Activated CD4-positive, alpha-beta T cell treated with anti-CD3 and anti-CD28 coated beads for 36 hours (primary cell): ENCODE results near the gene ADAMTS2. TPM values are rescaled to one million over a fixed set of nuclear protein-coding genes. Genes with fewer than 3 reads are reported as not detected.
A peak's percentile ranks its signal among the peaks of the same experiment; 100 is the strongest.

Experiments
- ATAC-seq: fragments of 200-7000 bp; cut with Tn5 transposase; one replicate; pipeline ENCODE4 v1.10.0; 2021; ENCODE audit warnings: mild to moderate bottlenecking, moderate library complexity
- CTCF ChIA-PET: fragments of 350-600 bp; sonication (Branson Sonifier 250); formaldehyde crosslinking; loops from one replicate; lab custom pipeline; 2021; ENCODE audit warnings: antibody characterized with exemption; lab: Charles Lee
- POLR2A ChIA-PET: fragments of 350-600 bp; sonication (Branson Sonifier 250); formaldehyde crosslinking; loops from one replicate; lab custom pipeline; 2021; ENCODE audit warnings: antibody characterized with exemption, inconsistent platforms; lab: Charles Lee
- DNase-seq: peaks from one replicate; pipeline ENCODE4 v3.0.0-alpha.2; 2020
- H3K27ac Mint-ChIP-seq: one replicate; pipeline ENCODE4 v1.8.0; 2021; ENCODE audit warnings: mixed read lengths
- H3K27me3 Mint-ChIP-seq: one replicate; pipeline ENCODE4 v1.8.0; 2021; ENCODE audit warnings: mixed read lengths
- H3K36me3 Mint-ChIP-seq: one replicate; pipeline ENCODE4 v1.8.0; 2021; ENCODE audit warnings: low read depth, mixed read lengths
- H3K4me1 Mint-ChIP-seq: one replicate; pipeline ENCODE4 v1.8.0; 2021; ENCODE audit warnings: mixed read lengths
- H3K4me3 Mint-ChIP-seq: one replicate; pipeline ENCODE4 v1.8.0; 2021; ENCODE audit warnings: mild to moderate bottlenecking, moderate library complexity, mixed read lengths
- H3K9me3 Mint-ChIP-seq: one replicate; pipeline ENCODE4 v1.8.0; 2021; ENCODE audit warnings: low read depth, mixed read lengths
- intact Hi-C, 2 experiments: fragments of 100-400 bp; cut with DNase I in 1 of 2; cut with micrococcal nuclease in 1 of 2; formaldehyde crosslinking; loops; one replicate each; pipeline versions ENCODE4 v1.14.2 to v1.15.1; 2022 to 2024; cut with DNase I, micrococcal nuclease
- total RNA-seq, 2 experiments: library from RNA; stranded (reverse); gene quantifications; one replicate each; pipeline ENCODE4 v1.2.3, GENCODE V29; 2021

Gene ADAMTS2
- total RNA-seq, 2 experiments from 2014 or later: not detected

- intact Hi-C loops: no loop called here
- ATAC-seq (no peak), DNase-seq (no peak)
- CTCF ChIA-PET: no interaction called here
- Mint-ChIP-seq H3K4me3 (no peak overlapping the region), H3K4me1 (no peaks in the 10 kb centered on the region), H3K27me3 (no peaks in the 10 kb centered on the region), H3K36me3 (no peaks in the 10 kb centered on the region), H3K27ac (no peak overlapping the region), H3K9me3 (no peaks in the 10 kb centered on the region)
- POLR2A ChIA-PET: no interaction called here
Observed at GRCh38 chr5:179263391-179264052, 81.7 kb downstream of the ADAMTS2 start.

DNA sequence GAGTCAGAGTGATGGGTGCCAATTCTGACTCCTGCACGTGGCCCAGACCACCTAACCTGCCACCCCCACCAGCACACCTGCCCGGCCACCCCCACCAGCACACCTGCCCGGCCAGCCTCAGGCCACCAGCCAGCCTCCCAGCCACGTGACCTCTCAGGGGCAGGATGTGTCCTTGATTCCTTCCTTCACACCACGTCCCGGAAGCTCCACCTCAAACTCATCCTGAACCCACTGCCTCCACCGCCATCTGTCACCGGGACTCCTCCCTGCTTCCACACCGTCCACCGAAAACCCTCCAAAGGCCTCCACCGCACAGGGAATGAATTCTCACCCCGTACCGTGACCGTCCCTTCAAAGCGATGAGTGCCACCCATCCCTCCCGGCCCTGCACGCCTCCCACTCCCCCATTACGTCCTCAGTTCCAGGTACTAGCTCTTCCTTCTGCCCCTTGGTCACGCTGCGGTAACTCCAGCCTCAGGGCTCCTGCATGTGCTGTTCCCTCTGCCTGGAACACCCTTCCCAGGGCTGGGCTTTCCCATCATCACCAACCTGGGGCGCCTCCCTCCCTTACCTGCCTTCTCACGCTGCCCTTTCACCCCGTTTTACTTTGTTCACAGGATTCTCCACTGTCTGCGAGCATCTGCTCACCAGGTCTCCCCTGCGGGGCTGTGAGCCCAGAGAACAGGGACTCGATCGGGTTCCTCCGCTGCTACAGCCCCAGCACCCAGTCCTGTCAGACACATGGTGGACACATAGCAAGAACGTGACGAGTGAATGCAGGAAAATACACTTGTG, 82.9 kb downstream of the ADAMTS2 start:
- intact Hi-C loops: no loop called here
- no peaks in the 10 kb centered on the region for H3K27me3 Mint-ChIP-seq
- DNase-seq: no peak
- no peaks in the 10 kb centered on the region for H3K4me1 Mint-ChIP-seq
- no peaks in the 10 kb centered on the region for H3K36me3 Mint-ChIP-seq
- H3K9me3 Mint-ChIP-seq: no peaks in the 10 kb centered on the region
- no peak overlapping the region for H3K4me3 Mint-ChIP-seq
- CTCF ChIA-PET: no interaction called here
- H3K27ac Mint-ChIP-seq: no peak overlapping the region
- POLR2A ChIA-PET: no interaction called here
- no peak for ATAC-seq

DNA sequence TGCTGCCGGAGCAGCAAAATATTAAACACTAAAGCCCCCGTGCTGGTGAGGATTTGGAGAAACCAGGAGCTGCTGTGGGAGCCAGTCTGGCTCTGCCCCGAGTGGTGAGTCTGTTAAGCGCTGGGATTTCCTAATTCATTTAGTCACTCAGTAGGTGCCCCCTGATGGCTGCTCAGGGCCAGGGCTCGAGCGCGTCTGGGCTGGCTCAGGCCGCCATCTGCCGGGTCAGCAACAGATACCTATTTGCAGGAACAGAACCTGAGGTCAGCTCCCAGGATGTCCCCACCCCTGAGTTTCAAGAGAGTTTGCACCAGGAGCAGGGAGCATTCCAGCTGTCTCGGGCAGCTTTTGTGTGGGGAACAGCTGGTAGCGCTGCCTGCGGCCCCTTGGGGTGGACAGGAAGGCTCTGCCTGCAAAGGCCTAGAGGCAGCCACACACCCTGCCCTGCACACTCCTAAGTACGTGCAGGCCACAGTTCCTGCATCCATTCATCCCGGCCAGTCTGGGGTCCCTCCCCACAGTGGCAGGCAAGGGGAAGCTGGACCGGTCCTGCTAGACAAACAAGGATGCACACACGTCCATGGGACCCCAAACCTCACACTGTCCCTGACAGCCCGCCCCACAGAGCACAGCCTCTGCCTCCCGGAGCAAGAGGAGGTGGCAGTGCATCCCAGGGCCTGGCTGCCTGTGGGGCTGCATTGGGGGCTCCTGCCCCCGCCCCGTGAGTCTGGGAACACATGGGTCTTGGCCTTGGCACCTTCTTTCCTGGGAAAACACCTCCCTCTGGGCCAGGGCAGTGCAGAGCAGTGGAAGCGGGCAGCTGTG, 83.7 kb downstream of the ADAMTS2 start:
- no peak overlapping the region for H3K27ac Mint-ChIP-seq
- ChIA-PET CTCF (no interaction called here), POLR2A (no interaction called here)
- no peaks in the 10 kb centered on the region for H3K36me3 Mint-ChIP-seq
- no peaks in the 10 kb centered on the region for H3K4me1 Mint-ChIP-seq
- intact Hi-C loops: no loop called here
- ATAC-seq (no peak), DNase-seq (peak; percentile 31)
- no peak overlapping the region for H3K4me3 Mint-ChIP-seq
- no peaks in the 10 kb centered on the region for H3K27me3 Mint-ChIP-seq
- H3K9me3 Mint-ChIP-seq: no peaks in the 10 kb centered on the region

- DNase-seq (no peak), ATAC-seq (no peak)
- POLR2A ChIA-PET: no interaction called here
- H3K4me1 Mint-ChIP-seq: no peaks in the 10 kb centered on the region
- intact Hi-C loops: no loop called here
- CTCF ChIA-PET: no interaction called here
- H3K27me3 Mint-ChIP-seq: no peaks in the 10 kb centered on the region
- H3K4me3 Mint-ChIP-seq: no peak overlapping the region
- no peak overlapping the region for H3K27ac Mint-ChIP-seq
- H3K9me3 Mint-ChIP-seq: no peaks in the 10 kb centered on the region
- H3K36me3 Mint-ChIP-seq: no peaks in the 10 kb centered on the region
Observed at GRCh38 chr5:179260324-179261070, 84.8 kb downstream of the ADAMTS2 start.

DNA sequence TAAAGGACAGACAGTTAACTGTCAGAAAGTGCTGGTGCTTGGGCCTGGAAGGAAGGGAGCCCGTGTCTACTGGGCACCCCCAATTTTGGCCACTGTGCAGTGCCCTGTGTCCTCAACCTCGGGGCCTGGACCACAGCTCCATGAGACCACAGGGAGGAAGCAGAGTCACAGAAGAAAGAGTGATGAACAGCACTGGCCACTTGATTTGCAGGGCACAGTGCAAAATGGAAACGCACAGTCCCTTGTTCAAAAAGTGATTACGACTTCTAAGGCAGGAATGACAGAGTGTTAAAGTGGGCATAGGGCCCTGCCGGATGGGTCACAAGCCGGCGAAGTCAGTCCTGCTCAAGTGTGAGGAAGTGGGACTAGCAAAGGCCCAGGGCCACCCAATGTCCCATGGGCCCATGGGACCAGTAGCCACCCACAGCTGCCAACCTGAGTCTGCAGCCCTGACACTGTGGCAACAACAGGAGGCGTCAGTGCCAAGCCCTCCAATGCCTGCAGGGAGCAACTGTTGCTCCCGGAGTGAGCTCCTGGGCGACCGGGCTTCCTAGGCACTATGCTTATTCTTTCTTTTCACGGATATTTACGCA, 85.4 kb downstream of the ADAMTS2 start:
- Mint-ChIP-seq H3K36me3 (no peaks in the 10 kb centered on the region), H3K27me3 (peaks cover 3% of the 10 kb centered on the region), H3K4me3 (no peak overlapping the region), H3K27ac (no peak overlapping the region), H3K4me1 (no peaks in the 10 kb centered on the region), H3K9me3 (no peaks in the 10 kb centered on the region)
- CTCF ChIA-PET: no interaction called here
- no peak for ATAC-seq
- POLR2A ChIA-PET: no interaction called here
- intact Hi-C loops: no loop called here
- DNase-seq: no peak

DNA sequence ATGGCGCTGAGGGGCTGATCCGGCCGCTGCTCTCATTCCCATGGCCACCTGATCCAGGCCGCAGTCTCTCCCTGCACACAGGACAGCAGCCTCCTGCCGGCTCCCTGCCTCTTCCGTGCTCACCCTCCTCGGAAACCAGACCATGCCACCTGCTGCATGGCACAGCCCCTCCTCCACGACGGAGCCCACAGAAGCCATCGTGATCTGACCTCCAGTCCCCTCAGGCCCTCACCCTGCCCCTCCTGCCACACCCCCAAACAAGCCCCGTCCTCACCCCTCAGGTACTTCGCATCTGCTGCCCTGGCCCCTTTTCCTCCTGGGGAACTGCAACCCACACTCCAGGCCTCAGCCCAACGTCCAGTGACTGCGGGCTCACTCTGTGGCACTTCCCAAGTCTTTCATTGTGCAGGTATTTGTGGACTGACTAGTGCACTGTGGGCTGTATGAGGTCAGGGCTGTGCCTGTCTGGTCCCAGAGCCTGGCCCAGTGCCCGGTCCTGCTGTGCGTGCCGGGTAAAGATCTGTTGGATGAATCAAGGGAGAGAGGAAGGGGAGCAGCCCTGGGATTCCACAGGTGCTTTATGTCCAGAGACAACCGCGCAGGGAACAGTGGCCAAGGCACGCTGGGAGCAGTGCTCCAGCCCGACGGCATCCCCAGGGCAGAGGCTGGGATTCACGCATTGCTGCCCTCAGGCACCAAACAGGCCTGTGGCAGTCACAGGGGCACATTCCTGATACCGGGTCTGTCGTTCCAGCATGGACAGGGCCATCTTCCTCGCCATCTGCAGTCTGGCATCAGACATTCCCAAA, 86.1 kb downstream of the ADAMTS2 start:
- H3K27me3 Mint-ChIP-seq: peaks cover 4% of the 10 kb centered on the region
- no peaks in the 10 kb centered on the region for H3K4me1 Mint-ChIP-seq
- H3K9me3 Mint-ChIP-seq: no peaks in the 10 kb centered on the region
- no peak for ATAC-seq
- ChIA-PET CTCF (interaction anchor here (0.6 kb wide), 1 partner anchor 316 kb away, joined by 3 read pairs; no protein-coding TSS in a partner anchor), POLR2A (no interaction called here)
- no peak overlapping the region for H3K27ac Mint-ChIP-seq
- intact Hi-C loops: no loop called here
- no peak overlapping the region for H3K4me3 Mint-ChIP-seq
- no peak for DNase-seq
- no peaks in the 10 kb centered on the region for H3K36me3 Mint-ChIP-seq

- Mint-ChIP-seq H3K4me3 (no peak overlapping the region), H3K27ac (no peak overlapping the region), H3K27me3 (peaks cover 4% of the 10 kb centered on the region), H3K4me1 (no peaks in the 10 kb centered on the region), H3K9me3 (no peaks in the 10 kb centered on the region), H3K36me3 (no peaks in the 10 kb centered on the region)
- intact Hi-C loops: no loop called here
- ChIA-PET POLR2A (interaction anchor here (0.6 kb wide), 1 partner anchor 577 kb away, joined by 4 read pairs; no protein-coding TSS in a partner anchor), CTCF (interaction anchor here (0.6 kb wide), 1 partner anchor 315 kb away, joined by 3 read pairs; no protein-coding TSS in a partner anchor)
- DNase-seq (no peak), ATAC-seq (no peak)
Observed at GRCh38 chr5:179258001-179258921, 87.0 kb downstream of the ADAMTS2 start.

- Mint-ChIP-seq H3K4me3 (no peak overlapping the region), H3K36me3 (no peaks in the 10 kb centered on the region), H3K27ac (no peak overlapping the region), H3K9me3 (no peaks in the 10 kb centered on the region), H3K4me1 (no peaks in the 10 kb centered on the region), H3K27me3 (peaks cover 4% of the 10 kb centered on the region)
- POLR2A ChIA-PET: interaction anchor here (0.6 kb wide), 1 partner anchor 576 kb away, joined by 4 read pairs; no protein-coding TSS in a partner anchor
- CTCF ChIA-PET: interaction anchor here (0.7 kb wide), 1 partner anchor 94 kb away, joined by 3 read pairs; no protein-coding TSS in a partner anchor
- intact Hi-C loops: no loop called here
- ATAC-seq (no peak), DNase-seq (no peak)
Observed at GRCh38 chr5:179257176-179257682, 88.0 kb downstream of the ADAMTS2 start.

DNA sequence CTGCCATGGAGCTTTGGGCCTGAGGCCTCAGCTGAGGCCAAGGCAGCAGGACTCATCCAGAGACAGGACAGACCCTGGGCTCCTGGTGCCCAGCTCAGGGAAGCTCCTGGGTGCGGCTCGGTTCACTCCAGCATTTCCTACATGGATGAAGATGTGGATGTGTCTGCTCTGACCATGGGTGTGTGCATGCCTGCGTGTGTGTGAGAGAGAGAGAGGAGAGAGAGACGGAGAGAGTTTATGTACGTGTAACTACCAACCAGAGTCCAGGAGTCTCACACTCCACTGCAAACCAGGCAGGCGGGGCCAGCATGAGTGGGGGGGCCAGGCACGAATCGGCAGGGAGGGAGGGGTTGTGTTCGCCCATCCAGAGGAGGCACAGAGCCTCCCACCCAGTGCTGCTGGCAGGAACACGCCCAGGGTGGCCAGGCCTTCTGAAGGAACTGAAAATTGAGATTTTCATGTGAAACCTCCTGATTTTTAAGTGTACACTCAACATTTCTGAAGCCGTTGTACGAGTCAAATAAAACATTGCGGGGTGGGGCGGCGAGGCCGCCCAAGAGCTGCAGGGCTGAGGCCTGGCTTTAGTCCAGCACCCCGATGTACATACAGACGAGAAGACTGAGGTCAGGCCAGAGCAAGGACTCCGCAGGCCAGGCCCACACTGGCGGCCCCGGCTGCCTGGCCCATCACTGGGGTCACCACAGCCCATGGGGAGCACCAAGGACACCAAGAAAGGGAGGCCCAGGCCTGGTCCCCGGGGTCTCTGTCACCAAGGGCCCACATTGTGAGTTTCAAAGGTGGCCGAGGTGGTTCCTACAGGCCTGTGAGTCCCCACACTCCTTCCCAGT, 88.7 kb downstream of the ADAMTS2 start:
- Mint-ChIP-seq H3K36me3 (no peaks in the 10 kb centered on the region), H3K4me1 (no peaks in the 10 kb centered on the region), H3K27me3 (peaks cover 4% of the 10 kb centered on the region), H3K27ac (no peak overlapping the region), H3K9me3 (no peaks in the 10 kb centered on the region), H3K4me3 (no peak overlapping the region)
- ChIA-PET POLR2A (no interaction called here), CTCF (interaction anchor here (0.7 kb wide), 1 partner anchor 93 kb away, joined by 3 read pairs; no protein-coding TSS in a partner anchor)
- DNase-seq (no peak), ATAC-seq (no peak)
- intact Hi-C loops: no loop called here
